Skin of body (tissue), 2 donors: ENCODE data around the gene RNF39. TPM values are rescaled to one million over a fixed set of nuclear protein-coding genes. Genes with fewer than 3 reads are reported as not detected.

Experiments used
- DNase-seq: peaks from one replicate; lab custom pipeline; 2025; lab: John Stamatoyannopoulos, UW
- total RNA-seq: library from RNA; depleted of rRNA; stranded (reverse); fragments of >200 nt; gene quantifications from one replicate; pipeline ENCODE4 v1.2.3, GENCODE V29; 2014

Gene RNF39
- total RNA-seq, 1 donor from 2014 or later, result 4.0 TPM

DNA sequence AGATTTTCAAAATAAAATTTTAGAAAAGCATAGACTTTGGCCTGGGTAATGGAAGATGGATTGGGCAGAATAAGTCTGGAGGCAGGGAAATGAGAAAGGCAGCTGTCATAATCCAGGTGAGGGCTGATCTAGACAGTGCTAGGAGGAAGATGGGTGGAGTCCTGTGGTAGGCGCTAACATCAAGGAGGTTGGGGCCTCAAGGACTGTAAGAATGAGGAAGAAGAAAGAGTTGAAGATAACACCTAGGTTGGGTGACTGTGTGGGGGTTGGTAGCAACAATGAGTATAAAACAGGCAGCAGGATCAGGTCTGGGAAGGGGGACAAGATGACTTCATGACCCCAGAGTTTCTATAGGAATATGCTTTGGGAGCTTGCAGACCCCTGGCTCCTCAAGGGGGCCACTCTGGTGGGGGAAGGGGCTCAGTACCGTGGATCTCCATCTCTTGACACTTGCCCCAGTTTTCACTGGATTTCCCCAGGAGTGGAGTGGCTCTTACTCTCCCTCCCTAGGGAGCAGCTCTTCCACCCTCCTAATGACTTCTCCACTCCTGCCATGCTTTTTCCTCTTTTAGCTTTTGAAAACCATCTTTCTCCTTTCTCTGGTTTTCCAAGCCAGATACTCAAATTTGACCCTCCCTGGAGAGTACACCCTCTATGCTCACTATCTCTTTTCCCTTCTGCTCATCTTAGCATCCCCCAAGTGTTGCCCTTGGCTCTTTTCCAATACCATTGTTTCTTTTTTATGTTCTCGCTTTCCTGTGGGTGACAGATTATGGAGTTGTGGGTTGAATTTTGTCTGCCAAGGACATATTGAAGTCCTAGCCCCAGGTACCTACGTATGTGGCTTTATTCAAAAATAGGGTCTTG is 22.6 kb upstream of the RNF39 start:
- DNase-seq, result no peak

DNA sequence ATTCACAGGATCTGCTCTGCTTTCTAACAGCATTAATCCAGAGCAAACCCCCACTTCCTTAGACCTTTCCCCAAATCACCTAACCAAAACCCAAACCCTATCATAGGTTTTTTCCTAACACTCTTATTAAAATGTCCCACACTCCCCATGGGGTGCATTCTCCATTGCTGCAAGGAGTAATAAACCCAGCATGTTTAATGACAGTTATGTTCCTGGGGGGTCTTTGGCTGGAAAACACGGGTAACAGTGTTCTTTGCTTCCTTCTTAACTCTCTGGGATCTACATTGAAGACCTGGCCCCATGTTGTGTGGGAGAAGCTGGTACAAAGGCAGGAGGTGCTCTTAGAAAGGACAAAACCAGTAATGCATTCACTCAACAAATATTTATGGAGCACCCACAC is 21.3 kb upstream of the RNF39 start:
- no peak for DNase-seq

DNA sequence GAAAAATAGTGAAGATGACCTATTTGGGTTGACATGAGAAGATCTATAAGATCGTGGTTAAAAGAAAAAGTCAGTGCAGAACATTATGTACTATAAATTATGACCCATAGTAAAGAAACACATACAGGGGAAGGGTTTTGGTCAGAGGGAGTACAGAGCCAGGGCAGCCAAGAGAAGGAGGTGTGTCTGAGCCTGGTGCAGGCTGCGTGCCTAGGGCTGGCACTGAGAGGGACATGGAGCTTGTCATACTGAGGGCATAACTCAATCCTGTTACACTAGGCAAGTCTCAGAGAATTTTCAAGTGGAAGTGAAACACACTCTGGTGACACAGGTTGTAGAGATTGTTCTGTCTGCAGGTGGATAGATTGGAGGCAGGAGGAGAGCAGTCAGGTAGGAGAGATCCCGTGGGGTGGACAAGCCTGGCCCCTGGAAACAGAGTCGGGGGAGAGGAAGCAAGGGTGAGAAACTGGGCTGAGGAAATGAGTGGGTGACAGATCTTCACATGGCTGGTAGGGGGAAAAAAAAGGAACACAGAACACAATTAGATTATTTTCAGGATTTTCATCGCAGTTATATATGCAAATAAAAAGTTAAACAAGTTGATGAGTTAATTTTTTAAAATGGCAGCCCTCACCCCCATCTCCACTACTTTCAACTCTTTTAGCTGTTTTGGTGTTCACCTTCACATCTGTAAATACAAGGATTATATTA is 18.5 kb upstream of the RNF39 start:
- no peak for DNase-seq

DNA sequence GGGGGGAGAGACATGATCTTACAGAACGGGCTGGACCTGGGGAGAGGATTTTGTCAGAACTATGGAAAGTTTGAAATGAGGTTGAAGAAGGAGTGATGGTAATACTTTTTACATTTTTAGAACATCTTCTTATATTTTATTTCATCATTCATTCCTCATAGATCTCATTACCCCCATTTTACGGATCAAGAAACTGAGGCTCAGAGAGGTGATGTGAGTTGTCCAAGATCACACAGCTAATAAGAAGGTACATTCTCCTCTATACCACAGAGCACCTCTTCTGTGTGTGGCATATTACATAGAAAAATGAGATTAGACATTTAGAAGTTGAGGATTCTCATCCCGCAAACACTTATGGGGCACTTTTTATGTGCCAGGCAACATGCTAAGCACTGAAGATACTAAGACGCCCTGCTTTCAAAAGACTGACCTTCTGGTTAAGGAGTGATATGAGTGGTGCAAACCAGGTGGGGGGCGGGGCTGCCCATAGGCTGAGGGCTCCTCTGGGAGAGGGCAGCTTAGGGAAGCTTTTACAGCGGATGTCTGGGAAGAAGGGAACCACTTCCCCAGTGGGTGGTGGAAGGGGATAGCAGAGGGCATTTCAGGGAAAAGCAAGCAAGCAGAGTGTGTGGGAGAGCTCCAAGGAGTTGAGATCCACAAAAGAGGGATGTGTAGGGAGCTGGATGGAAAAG is 17.4 kb upstream of the RNF39 start:
- DNase-seq, result no peak

- DNase-seq, result no peak
These were observed 16.2 kb upstream of the RNF39 start for GRCh38 chr6:30091577-30092381.

DNA sequence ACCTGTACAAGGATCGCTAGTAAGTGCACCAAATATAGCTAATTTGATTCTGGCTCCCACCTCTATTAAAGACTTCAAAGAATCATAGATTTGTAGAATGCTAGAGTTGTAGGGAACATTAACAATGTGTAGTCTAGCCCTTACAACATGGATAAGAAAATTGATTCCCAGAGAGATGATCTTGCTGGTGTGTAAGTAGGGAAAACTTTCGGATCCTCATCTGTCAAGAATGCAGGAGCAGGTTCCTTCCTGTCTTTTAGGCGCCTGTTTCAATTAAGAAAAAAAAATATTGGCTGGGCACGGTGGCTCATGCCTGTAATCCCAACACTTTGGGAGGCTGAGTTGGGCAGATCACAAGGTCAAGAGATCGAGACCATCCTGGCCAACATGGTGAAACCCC is 12.3 kb upstream of the RNF39 start:
- no peak for DNase-seq

GRCh38 chr6:30077218-30077617 is 1.6 kb upstream of the RNF39 start:
- DNase-seq, result no peak

DNA sequence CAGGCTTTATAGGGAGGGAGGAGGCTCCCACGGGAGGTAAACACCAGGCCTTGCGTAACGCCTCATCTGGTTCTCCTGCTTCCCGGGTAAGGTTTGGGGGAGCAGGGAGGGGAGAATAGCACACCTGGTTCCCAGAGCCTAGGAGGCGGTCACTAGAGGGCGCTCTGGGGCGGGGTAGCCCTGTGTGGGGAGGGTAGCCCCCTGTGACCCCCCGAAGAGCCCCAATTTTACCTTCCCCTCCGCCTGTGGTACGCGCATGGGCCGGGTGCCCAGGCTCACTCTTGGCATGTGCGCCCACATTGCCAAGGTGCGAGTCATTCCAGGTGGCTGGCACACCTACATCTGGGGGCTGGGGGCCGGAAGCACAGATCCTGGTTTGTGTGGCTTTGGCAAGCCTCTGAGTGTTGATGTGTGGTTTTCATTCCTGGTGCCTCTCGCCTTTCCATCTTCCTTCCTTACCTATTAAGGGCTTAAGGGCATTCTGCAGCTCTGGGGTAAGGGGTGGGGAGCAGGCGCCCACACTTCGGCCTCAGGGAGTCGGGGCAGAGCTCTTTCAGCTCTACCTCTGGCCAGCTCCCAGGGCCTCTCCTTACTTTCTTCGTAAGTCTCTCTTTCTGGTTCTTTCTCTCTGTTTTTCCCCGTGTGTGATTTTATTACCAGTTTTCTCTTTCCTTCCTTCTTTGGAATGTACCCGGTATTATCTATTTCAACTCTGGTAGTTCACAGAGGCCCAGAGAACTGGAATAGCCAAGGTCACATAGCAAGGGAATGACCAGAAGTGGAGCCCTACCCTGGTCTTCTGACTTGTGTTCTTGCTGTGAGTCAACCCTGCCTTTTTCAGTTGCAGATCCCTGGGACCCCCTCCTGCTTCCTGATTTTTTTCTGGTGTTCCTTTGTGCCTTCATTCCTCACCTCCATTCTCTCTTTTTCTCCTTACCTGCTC is 492 bp upstream of the RNF39 start:
- DNase-seq, result no peak

DNA sequence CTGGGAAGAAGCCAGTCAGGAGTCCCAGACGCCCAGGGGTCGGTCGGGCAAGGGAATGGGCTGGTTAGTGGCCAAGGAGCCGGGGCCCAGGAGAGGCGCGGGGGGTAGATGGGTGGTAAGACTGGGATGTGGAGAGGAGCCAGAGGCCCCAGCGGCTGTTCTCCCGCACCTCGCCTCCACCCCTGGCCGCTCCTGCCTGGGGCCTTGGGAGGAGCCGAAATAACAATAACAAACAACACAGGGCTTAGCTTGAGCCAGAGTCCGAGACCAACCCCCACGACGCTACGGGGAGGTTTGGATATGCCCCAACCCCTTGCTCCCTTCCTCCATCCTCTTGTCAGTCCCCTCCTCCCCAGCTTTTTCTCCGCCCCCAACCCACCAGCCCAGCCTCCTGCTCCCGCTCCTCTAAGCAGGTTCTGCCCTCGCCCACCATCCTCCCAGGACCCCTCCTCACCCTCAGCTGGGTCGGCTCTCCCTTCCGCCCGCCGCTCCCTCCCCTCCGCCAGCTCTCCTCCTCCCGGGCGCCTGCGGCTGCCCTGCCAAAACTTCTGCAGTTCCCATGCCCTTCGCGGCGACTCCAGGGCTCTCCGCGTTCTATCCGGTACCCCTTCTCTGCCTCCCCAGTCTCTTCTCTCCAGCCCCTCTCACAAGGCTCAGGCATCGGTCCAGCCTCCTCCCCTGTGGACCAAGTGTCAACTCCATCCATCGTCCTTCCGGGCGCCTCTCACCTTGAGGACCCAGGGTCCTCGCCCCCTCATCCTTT is 1.1 kb downstream of the RNF39 start:
- DNase-seq, result no peak

DNA sequence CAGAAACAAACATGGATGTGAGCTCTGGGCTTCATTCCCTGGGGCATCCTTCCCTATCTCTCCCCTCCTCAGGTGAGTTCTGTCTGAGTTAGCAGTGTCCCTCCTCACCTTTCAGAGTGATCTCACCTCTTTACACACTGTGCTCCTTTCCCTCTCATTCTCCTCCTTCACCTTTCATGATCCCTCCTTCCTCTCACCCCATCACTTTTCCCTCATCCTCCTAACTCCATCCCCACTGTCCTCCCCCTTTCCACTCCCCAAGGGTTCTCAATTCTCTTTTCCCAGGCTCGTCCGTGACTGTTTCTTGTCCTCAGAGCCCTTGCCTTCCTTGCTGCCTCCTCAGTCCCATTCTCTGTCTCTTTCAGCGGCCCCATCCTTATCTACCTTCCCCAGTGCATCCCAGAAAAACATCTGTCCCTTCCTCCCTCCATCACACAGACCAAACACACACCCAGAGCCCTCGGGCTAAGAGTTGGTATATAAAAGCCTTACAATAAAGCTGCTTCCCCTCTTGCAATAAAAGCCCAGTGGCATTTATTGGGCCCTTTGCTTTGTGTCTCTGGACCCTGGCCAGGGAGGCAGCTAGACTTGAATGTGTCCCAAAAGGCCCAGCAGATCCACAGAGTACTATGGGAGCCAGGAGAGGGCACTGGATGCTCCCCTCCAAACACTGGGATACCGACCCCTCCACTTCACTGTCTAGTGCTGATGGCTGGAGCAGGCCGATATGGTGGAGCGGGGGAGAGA is 1.9 kb downstream of the RNF39 start:
- no peak for DNase-seq

DNA sequence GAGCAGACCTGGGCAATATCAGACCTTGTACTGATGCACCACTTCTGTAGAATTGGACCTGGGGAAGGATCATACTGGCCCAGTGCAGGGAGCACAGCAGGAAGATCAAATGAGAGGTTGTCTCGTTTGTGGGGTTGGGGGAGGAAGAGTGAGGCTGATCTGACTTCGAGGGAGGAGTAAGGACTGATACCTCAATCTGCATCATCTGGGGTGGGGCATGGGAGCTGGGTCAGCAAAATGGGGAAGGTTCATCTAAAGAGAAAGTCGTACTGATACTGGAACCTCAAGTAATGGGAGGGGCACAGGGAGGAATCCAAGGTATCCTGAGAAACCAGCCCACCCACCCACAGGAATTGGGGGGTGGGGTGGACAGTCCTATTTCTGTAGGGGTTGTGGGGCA is 3.7 kb downstream of the RNF39 start:
- DNase-seq, result no peak

DNA sequence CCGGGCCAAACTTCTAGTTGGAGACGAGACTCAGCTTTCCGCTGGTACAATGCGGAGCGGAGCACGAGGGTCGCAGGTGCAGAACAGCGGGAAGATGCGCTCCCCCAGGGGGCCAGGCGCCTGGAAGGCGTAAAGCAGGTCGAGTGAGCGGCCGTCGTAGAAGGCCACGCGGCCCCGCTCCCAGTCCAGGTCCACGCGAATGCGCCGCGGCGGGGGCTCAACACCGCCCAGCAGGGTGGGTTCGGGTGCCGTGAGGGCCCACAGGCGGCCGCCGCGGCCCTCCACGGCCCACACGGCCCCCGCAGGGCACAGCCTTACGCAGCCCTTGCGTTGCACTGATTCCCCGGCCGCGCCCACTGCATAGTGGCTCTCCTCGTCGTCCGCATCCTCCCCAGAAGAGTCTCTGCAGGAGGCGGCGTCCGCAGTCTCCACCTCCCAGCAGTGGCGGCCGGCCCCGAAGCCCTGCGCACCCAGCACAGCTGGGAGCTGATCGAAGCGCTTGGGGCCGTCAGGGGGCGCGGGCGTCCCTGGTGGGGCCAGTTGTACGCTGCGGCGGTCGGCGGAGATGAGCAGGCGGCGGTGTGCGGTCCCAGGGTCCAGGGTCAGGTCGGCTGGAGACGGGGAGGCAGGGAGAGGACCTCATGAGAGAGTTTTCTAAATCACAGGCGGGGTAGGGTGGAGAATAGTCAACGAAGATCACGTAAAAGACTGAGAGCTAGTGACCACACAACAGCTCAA is 4.3 kb downstream of the RNF39 start:
- DNase-seq, result no peak

GRCh38 chr6:30067460-30068139 is 8.0 kb downstream of the RNF39 start:
- no peak for DNase-seq

- peak; percentile 100 for DNase-seq
These were observed 8.8 kb downstream of the RNF39 start, which contains the start of gene PPP1R11 for GRCh38 chr6:30066577-30067459. Gene PPP1R11 (plus strand): TSS chr6:30067198. CDS start chr6:30067411, 213 bp downstream.

DNA sequence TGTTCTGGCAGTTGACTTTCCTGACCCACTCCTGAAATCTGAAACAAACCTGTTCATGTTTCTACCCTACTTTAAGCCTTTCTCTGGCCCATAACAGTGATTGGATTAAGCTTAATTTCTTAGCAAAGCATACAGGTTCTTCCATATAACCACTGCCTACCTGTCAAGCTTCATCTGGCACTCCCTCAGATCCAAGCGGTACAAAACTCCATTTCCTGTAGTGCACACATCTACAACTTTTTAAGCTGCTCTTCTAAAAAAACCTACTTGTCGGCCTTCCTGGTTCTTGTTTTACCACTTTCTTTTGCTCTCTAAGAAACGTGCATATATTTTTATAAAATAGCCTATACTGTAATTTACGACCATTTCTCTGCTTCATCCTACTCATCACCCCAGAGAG is 9.5 kb downstream of the RNF39 start:
- DNase-seq, result no peak

- DNase-seq, result no peak
These were observed 12.3 kb downstream of the RNF39 start for GRCh38 chr6:30063315-30063714.
